ENCODE data around the gene KCTD14. TPM values are rescaled to one million over a fixed set of nuclear protein-coding genes. Genes with fewer than 3 reads are reported as not detected.

Gene KCTD14
- total RNA-seq, 2 donors from 2014 or later: 0.81 to 5.6 TPM

- Histone ChIP-seq H3K9me3 (no peaks in the 10 kb centered on the region), H3K4me1 (ENCODE audit: control insufficient read depth in 1 of 2, low read depth in 2 of 2) (peaks cover 2 to 8% of the 10 kb centered on the region in 2 donors), H3K36me3 (no peaks in the 10 kb centered on the region), H3K27ac (no peak overlapping the region), H3K4me3 (no peak overlapping the region), H3K27me3 (replicated peaks; ENCODE audit: insufficient read depth) (no peaks in the 10 kb centered on the region)
- TF ChIP-seq CTCF (IDR thresholded peaks at IDR 0.05): no peak
- DNase-seq (ENCODE audit: low spot score) (no peak), ATAC-seq (ENCODE audit: insufficient number of reproducible peaks, low FRiP score, low read depth) (no peak)
These were observed 2.3 kb upstream of the KCTD14 start for GRCh38 chr11:78025378-78025777.

- DNase-seq (ENCODE audit: low spot score): no peak
- ATAC-seq (ENCODE audit: insufficient number of reproducible peaks, low FRiP score, low read depth): no peak
- no peak for TF ChIP-seq CTCF (IDR thresholded peaks at IDR 0.05)
- H3K27ac ChIP-seq: no peak overlapping the region
- no peaks in the 10 kb centered on the region for H3K36me3 ChIP-seq
- H3K4me3 ChIP-seq: peak overlapping the region; percentile 72
- H3K27me3 ChIP-seq (replicated peaks; ENCODE audit: insufficient read depth): no peaks in the 10 kb centered on the region
- peaks cover 2 to 5% of the 10 kb centered on the region in 2 donors for H3K4me1 ChIP-seq (ENCODE audit: control insufficient read depth in 1 of 2, low read depth in 2 of 2)
- no peaks in the 10 kb centered on the region for H3K9me3 ChIP-seq
These were observed 350 bp upstream of the KCTD14 start for GRCh38 chr11:78023426-78023825.

GRCh38 chr11:78021611-78022010, 1.5 kb downstream of the KCTD14 start:
- Histone ChIP-seq H3K9me3 (no peaks in the 10 kb centered on the region), H3K4me3 (no peak overlapping the region), H3K4me1 (ENCODE audit: control insufficient read depth in 1 of 2, low read depth in 2 of 2) (peaks cover 2 to 5% of the 10 kb centered on the region in 2 donors), H3K36me3 (no peaks in the 10 kb centered on the region), H3K27me3 (replicated peaks; ENCODE audit: insufficient read depth) (no peaks in the 10 kb centered on the region), H3K27ac (no peak overlapping the region)
- DNase-seq (ENCODE audit: low spot score): no peak
- no peak for ATAC-seq (ENCODE audit: insufficient number of reproducible peaks, low FRiP score, low read depth)
- no peak for TF ChIP-seq CTCF (IDR thresholded peaks at IDR 0.05)

- Histone ChIP-seq H3K27me3 (replicated peaks; ENCODE audit: insufficient read depth) (no peaks in the 10 kb centered on the region), H3K9me3 (no peaks in the 10 kb centered on the region), H3K27ac (no peak overlapping the region), H3K4me1 (ENCODE audit: control insufficient read depth in 1 of 2, low read depth in 2 of 2) (peaks cover 2 to 5% of the 10 kb centered on the region in 2 donors), H3K4me3 (no peak overlapping the region), H3K36me3 (no peaks in the 10 kb centered on the region)
- DNase-seq (ENCODE audit: low spot score) (no peak), ATAC-seq (ENCODE audit: insufficient number of reproducible peaks, low FRiP score, low read depth) (no peak)
- TF ChIP-seq CTCF (IDR thresholded peaks at IDR 0.05): no peak
These were observed 2.8 kb downstream of the KCTD14 start for GRCh38 chr11:78020246-78020645.

GRCh38 chr11:78019808-78020207, 3.3 kb downstream of the KCTD14 start:
- ATAC-seq (ENCODE audit: insufficient number of reproducible peaks, low FRiP score, low read depth): no peak
- Histone ChIP-seq H3K36me3 (no peaks in the 10 kb centered on the region), H3K27ac (no peak overlapping the region), H3K4me3 (no peak overlapping the region), H3K4me1 (ENCODE audit: control insufficient read depth in 1 of 2, low read depth in 2 of 2) (peaks cover 2 to 5% of the 10 kb centered on the region in 2 donors), H3K27me3 (replicated peaks; ENCODE audit: insufficient read depth) (no peaks in the 10 kb centered on the region), H3K9me3 (no peaks in the 10 kb centered on the region)
- no peak for DNase-seq (ENCODE audit: low spot score)
- no peak for TF ChIP-seq CTCF (IDR thresholded peaks at IDR 0.05)
